ENCODE results near the gene RAD51B. TPM values are rescaled to one million over a fixed set of nuclear protein-coding genes. Genes with fewer than 3 reads are reported as not detected.

RAD51B gene
- total RNA-seq, 1 experiment from 2014 or later, result 16.7 TPM

DNA sequence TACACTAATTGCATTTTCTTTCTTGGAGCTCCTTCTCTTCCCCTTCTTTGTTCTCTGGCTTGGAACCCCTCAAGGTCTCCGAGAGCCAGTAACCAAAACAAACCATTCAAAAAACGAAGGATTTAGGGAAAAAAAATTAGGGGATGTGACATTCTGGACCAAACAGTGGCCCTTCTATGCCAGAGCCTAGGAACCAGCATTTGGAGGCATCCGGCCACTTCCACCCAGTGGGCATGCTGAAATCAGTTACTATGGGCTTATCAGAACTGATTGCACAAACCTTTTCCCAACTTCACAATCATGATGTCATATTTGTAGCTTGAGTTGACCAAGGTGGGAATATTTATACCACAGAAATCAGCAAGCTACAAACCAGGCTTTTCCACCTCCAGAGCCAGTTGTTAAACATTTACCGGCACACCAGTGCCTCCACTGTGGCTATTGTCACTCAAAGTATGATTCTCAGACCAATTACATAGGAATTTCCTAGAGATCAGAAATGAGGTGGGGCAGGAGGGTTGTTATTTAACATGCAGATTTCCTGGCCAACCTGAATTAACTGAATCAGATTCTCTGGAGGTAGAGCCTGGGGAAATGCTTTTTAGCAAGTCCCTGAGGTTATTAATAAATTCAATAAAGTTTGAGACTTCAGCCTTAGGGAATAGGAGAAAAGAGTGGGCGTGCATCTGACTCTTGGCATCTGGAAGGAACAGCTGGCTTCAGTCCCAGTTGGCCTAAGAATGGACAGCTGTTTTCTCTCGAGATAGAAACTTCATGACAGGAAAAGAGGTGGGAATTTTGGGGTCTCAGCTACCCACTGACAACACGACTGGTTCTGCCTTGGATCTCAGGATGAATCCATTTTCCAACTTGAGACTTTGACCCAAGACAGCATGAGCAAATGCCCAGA is 699.4 kb downstream of the RAD51B start:
- TF ChIP-seq, protein P1, sequence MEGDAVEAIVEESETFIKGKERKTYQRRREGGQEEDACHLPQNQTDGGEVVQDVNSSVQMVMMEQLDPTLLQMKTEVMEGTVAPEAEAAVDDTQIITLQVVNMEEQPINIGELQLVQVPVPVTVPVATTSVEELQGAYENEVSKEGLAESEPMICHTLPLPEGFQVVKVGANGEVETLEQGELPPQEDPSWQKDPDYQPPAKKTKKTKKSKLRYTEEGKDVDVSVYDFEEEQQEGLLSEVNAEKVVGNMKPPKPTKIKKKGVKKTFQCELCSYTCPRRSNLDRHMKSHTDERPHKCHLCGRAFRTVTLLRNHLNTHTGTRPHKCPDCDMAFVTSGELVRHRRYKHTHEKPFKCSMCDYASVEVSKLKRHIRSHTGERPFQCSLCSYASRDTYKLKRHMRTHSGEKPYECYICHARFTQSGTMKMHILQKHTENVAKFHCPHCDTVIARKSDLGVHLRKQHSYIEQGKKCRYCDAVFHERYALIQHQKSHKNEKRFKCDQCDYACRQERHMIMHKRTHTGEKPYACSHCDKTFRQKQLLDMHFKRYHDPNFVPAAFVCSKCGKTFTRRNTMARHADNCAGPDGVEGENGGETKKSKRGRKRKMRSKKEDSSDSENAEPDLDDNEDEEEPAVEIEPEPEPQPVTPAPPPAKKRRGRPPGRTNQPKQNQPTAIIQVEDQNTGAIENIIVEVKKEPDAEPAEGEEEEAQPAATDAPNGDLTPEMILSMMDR (conservative IDR thresholded peaks at IDR 0.05), result no peak
- Histone ChIP-seq H3K27me3 (ENCODE audit: insufficient read depth, low read length) (no peaks in the 10 kb centered on the region), H3K79me2 (ENCODE audit: insufficient read depth, low read length) (no peaks in the 10 kb centered on the region), H4K91ac (ENCODE audit: insufficient read length, low read depth, low read length) (no peak overlapping the region), H3K79me1 (ENCODE audit: insufficient read depth, low read depth, low read length, poor library complexity, severe bottlenecking) (no peaks in the 10 kb centered on the region), H3K56ac (ENCODE audit: insufficient read length, low read depth, low read length) (no peak overlapping the region), H3K4me1 (ENCODE audit: insufficient read depth, low read length) (peaks cover 4% of the 10 kb centered on the region; the same call in 1 of the 2 replicates), H3K23ac (ENCODE audit: insufficient read length, low read depth, low read length) (no peak overlapping the region), H4K20me1 (ENCODE audit: control insufficient read depth, insufficient read depth, insufficient read length) (no peaks in the 10 kb centered on the region), H2BK20ac (ENCODE audit: low read depth, low read length, poor library complexity, severe bottlenecking) (no peak overlapping the region), H3K9me3 (ENCODE audit: control insufficient read depth, low read depth, low read length) (no peaks in the 10 kb centered on the region), H2BK15ac (ENCODE audit: low read depth, low read length) (no peak overlapping the region), H3K4me2 (ENCODE audit: insufficient read depth, insufficient read length, low read length) (no peak overlapping the region), H2BK5ac (ENCODE audit: insufficient read length, low read length) (no peak overlapping the region), H3K18ac (ENCODE audit: insufficient read length, low read depth, low read length) (no peak overlapping the region), H3T11ph (ENCODE audit: low read length) (no peak overlapping the region), H3K14ac (ENCODE audit: insufficient read depth, low read length) (no peak overlapping the region), H4K5ac (ENCODE audit: insufficient read length, low read depth, low read length) (no peak overlapping the region), H2AK5ac (ENCODE audit: insufficient read length, low read length) (no peak overlapping the region), H3K9ac (ENCODE audit: extremely low read depth, insufficient read length, low read length) (no peak overlapping the region), H3K4ac (ENCODE audit: low read depth, low read length) (no peak overlapping the region), H3K23me2 (ENCODE audit: insufficient read length, low read depth, low read length, poor library complexity, severe bottlenecking) (no peaks in the 10 kb centered on the region), H4K8ac (replicated peaks; ENCODE audit: insufficient read length, low read depth, low read length) (no peak overlapping the region), H2AFZ (ENCODE audit: low read length) (no peak overlapping the region), H3K27ac (ENCODE audit: insufficient read length, low read depth, low read length) (no peak overlapping the region), H2BK12ac (ENCODE audit: insufficient read length, low read depth, low read length) (no peak overlapping the region), H2BK120ac (ENCODE audit: low read depth, low read length, poor library complexity, severe bottlenecking) (no peak overlapping the region)
- no peak overlapping the region; a peak in 1 of 7 replicates for H3K27ac Mint-ChIP-seq
- no CpG with 5 or more reads among the region's 7 CpGs for WGBS (ENCODE audit: extremely low coverage, insufficient read length, low lambda C conversion rate)
- H3K27me3 Mint-ChIP-seq (ENCODE audit: low read depth), result no peaks in the 10 kb centered on the region
- H3K4me1 Mint-ChIP-seq, result peaks cover 47 to 50% of the 10 kb centered on the region in 2 experiments
- DNase-seq, result no peak
- H3K9me3 Mint-ChIP-seq, result no peaks in the 10 kb centered on the region; a peak in 1 of 5 replicates
- no peak overlapping the region for H3K4me3 Mint-ChIP-seq
- 0 out of 7 replicates have a peak, but pooled peaks cover 0 to under 1% (median 0%) of the 10 kb centered on the region in 3 experiments for H3K36me3 Mint-ChIP-seq (ENCODE audit: insufficient read depth in 1 of 3, low read depth in 3 of 3)
